ENCODE results near the gene REN. TPM values are rescaled to one million over a fixed set of nuclear protein-coding genes. Genes with fewer than 3 reads are reported as not detected.

Gene REN
- total RNA-seq, 1 experiment from 2014 or later = not detected

- no peak for DNase-seq
- POLR2A ChIA-PET = interaction anchor here (0.5 kb wide), 1 partner anchor 11 kb away, joined by 3 read pairs; the partner anchor contains the start of gene ETNK2
- H3K4me1 ChIP-seq = peaks cover 41% of the 10 kb centered on the region
- intact Hi-C loops (cut with micrococcal nuclease; ENCODE audit: unreplicated experiment) = no loop called here
- Mint-ChIP-seq H3K9me3 (ENCODE audit: unreplicated experiment) (no peaks in the 10 kb centered on the region), H3K27ac (ENCODE audit: unreplicated experiment) (no peak overlapping the region), H3K4me3 (ENCODE audit: unreplicated experiment) (no peak overlapping the region), H3K4me1 (ENCODE audit: low read depth, unreplicated experiment) (peaks cover 29% of the 10 kb centered on the region), H3K27me3 (ENCODE audit: insufficient read depth, unreplicated experiment) (no peaks in the 10 kb centered on the region), H3K36me3 (ENCODE audit: insufficient read depth, unreplicated experiment) (no peaks in the 10 kb centered on the region)
- TF ChIP-seq, protein P1, sequence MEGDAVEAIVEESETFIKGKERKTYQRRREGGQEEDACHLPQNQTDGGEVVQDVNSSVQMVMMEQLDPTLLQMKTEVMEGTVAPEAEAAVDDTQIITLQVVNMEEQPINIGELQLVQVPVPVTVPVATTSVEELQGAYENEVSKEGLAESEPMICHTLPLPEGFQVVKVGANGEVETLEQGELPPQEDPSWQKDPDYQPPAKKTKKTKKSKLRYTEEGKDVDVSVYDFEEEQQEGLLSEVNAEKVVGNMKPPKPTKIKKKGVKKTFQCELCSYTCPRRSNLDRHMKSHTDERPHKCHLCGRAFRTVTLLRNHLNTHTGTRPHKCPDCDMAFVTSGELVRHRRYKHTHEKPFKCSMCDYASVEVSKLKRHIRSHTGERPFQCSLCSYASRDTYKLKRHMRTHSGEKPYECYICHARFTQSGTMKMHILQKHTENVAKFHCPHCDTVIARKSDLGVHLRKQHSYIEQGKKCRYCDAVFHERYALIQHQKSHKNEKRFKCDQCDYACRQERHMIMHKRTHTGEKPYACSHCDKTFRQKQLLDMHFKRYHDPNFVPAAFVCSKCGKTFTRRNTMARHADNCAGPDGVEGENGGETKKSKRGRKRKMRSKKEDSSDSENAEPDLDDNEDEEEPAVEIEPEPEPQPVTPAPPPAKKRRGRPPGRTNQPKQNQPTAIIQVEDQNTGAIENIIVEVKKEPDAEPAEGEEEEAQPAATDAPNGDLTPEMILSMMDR (IDR thresholded peaks at IDR 0.05; ENCODE audit: insufficient read depth in 1 of 2, low read depth in 1 of 2, low read length in 1 of 2, severe bottlenecking in 1 of 2, unreplicated experiment in 1 of 2) = no peak
- H3K9me3 ChIP-seq = no peaks in the 10 kb centered on the region
- no peaks in the 10 kb centered on the region for H3K36me3 ChIP-seq (ENCODE audit: control insufficient read depth, insufficient read depth, low read length)
- BruUV-seq (replicated peaks) = no TSS peak
- H3K27me3 ChIP-seq (replicated peaks; ENCODE audit: control insufficient read depth, insufficient read depth, low read length) = no peaks in the 10 kb centered on the region
- no peak overlapping the region for H3K4me3 ChIP-seq (ENCODE audit: low read depth, low read length)
- CTCF ChIA-PET = interaction anchor here (1.2 to 1.7 kb wide), 2 partner anchors 12 to 22 kb away, joined by 3 to 9 read pairs; no protein-coding TSS in a partner anchor
Observed at GRCh38 chr1:204141131-204141530, 25.0 kb downstream of the REN start.

DNA sequence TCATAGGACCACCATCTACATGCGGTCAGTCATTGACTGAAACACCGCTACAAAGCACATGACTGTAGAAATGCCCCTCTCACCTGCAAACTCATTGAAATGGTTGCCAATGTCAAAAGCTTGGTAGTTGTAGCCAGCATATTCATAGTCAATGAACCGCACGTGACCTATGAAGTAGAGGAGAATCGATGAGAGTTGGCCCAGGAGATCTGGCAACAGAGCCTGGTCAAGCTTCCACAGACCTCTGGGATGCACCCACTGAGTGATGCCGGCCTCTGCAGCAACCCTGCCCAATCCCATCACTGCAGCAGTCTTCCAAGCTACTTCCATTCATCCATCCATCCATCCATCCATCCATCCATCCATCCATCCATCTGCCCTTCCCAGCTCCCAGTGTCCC lies 26.2 kb downstream of the REN start:
- intact Hi-C loops (cut with micrococcal nuclease; ENCODE audit: unreplicated experiment) = no loop called here
- no peaks in the 10 kb centered on the region for H3K9me3 Mint-ChIP-seq (ENCODE audit: unreplicated experiment)
- no peaks in the 10 kb centered on the region for H3K9me3 ChIP-seq
- DNase-seq = no peak
- H3K4me1 ChIP-seq = peaks cover 31% of the 10 kb centered on the region
- no TSS peak for BruUV-seq (replicated peaks)
- TF ChIP-seq, protein P1 (IDR thresholded peaks at IDR 0.05; ENCODE audit: insufficient read depth in 1 of 2, low read depth in 1 of 2, low read length in 1 of 2, severe bottlenecking in 1 of 2, unreplicated experiment in 1 of 2) = no peak
- no peaks in the 10 kb centered on the region for H3K27me3 ChIP-seq (replicated peaks; ENCODE audit: control insufficient read depth, insufficient read depth, low read length)
- H3K4me1 Mint-ChIP-seq (ENCODE audit: low read depth, unreplicated experiment) = peaks cover 21% of the 10 kb centered on the region
- no peaks in the 10 kb centered on the region for H3K36me3 ChIP-seq (ENCODE audit: control insufficient read depth, insufficient read depth, low read length)
- no peaks in the 10 kb centered on the region for H3K27me3 Mint-ChIP-seq (ENCODE audit: insufficient read depth, unreplicated experiment)
- no peak overlapping the region for H3K4me3 Mint-ChIP-seq (ENCODE audit: unreplicated experiment)
- POLR2A ChIA-PET = no interaction called here
- CTCF ChIA-PET = interaction anchor here (1.3 kb wide), 1 partner anchor 11 kb away, joined by 5 read pairs; no protein-coding TSS in a partner anchor
- H3K4me3 ChIP-seq (ENCODE audit: low read depth, low read length) = no peak overlapping the region
- no peak overlapping the region for H3K27ac Mint-ChIP-seq (ENCODE audit: unreplicated experiment)
- no peaks in the 10 kb centered on the region for H3K36me3 Mint-ChIP-seq (ENCODE audit: insufficient read depth, unreplicated experiment)

DNA sequence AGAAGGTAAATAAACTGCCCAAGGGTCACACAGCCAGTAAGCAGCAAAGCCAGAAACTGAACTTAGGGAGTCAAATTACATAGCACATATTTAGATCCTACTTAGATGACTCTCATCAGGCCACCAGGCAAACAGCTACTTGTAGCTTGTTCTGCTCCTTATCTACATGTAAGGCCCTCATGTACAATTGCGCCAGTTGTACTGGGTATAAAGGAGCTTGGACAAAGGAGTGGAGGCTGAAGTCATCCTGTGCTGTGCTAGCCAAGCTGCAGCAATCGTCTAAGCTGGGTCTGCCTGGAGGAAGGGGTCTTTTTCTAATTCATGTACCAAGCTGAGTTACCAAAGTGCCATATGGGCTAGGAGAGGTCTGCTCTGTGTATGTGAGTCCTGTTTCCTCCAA lies 27.0 kb downstream of the REN start:
- Histone ChIP-seq H3K36me3 (ENCODE audit: control insufficient read depth, insufficient read depth, low read length) (peaks cover under 1% of the 10 kb centered on the region; the same call in 1 of the 2 replicates), H3K27me3 (replicated peaks; ENCODE audit: control insufficient read depth, insufficient read depth, low read length) (no peaks in the 10 kb centered on the region), H3K4me3 (ENCODE audit: low read depth, low read length) (no peak overlapping the region), H3K4me1 (peaks cover 25% of the 10 kb centered on the region; the same call in 1 of the 2 replicates), H3K9me3 (no peaks in the 10 kb centered on the region)
- TF ChIP-seq, protein P1 (IDR thresholded peaks at IDR 0.05; ENCODE audit: insufficient read depth in 1 of 2, low read depth in 1 of 2, low read length in 1 of 2, severe bottlenecking in 1 of 2, unreplicated experiment in 1 of 2) = no peak
- no peak for DNase-seq
- ChIA-PET CTCF (interaction anchor here (1.3 kb wide), 1 partner anchor 10 kb away, joined by 5 read pairs; no protein-coding TSS in a partner anchor), POLR2A (no interaction called here)
- intact Hi-C loops (cut with micrococcal nuclease; ENCODE audit: unreplicated experiment) = no loop called here
- no peaks in the 10 kb centered on the region for H3K27me3 Mint-ChIP-seq (ENCODE audit: insufficient read depth, unreplicated experiment)
- no TSS peak for BruUV-seq (replicated peaks)
- no peak overlapping the region for H3K4me3 Mint-ChIP-seq (ENCODE audit: unreplicated experiment)
- no peak overlapping the region for H3K27ac Mint-ChIP-seq (ENCODE audit: unreplicated experiment)
- H3K36me3 Mint-ChIP-seq (ENCODE audit: insufficient read depth, unreplicated experiment) = no peaks in the 10 kb centered on the region
- H3K4me1 Mint-ChIP-seq (ENCODE audit: low read depth, unreplicated experiment) = peaks cover 13% of the 10 kb centered on the region
- no peaks in the 10 kb centered on the region for H3K9me3 Mint-ChIP-seq (ENCODE audit: unreplicated experiment)

Measured in Caco-2 (cell line).